HG02759 (cell line): ENCODE measurements around the gene ZNF784.

Source experiments
- ATAC-seq: cut with Tn5 transposase; IDR thresholded peaks from one replicate; pipeline ENCODE4 v1.9.1; 2021; ENCODE audit warnings: mild to moderate bottlenecking, moderate library complexity; ENCODE audit not compliant: unreplicated experiment

ZNF784 gene

DNA sequence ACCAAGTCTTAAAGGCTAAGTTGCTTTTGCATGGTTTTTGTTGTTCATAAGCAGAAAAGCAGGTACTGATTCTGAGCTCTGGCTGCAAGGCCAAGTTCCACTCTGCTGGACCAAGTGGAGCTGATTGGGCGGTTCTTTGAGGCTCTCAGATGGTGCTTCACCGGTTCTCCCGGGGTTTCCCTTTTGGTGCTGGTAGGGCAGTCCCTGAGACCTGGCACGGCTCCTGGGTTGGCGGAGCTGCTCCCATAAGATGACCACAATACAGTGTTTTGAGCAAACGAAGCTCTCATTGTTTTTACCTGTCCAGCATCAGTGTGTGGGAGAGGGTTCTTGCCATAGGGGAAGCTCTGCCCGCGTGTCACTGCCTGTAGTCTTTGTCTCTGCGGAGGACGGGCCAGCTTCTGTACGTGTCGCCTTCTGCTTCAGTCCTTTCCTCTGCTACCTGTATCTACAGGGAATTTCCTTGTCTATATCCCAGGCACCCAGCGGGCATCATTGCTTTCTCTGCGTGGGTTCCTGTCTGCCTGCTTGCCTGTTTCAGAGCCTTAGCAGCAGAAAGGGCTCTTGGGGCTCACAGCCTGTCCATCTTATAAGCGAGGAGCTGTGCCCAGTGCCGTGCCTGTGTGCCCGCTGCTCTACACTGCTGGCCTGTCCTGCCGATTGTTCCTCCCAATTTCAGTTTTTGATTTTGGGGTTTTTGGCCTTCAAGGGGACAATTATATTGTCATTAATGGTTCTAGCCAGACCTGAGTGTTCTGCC is 32.8 kb upstream of the ZNF784 start:
- no peak for ATAC-seq

DNA sequence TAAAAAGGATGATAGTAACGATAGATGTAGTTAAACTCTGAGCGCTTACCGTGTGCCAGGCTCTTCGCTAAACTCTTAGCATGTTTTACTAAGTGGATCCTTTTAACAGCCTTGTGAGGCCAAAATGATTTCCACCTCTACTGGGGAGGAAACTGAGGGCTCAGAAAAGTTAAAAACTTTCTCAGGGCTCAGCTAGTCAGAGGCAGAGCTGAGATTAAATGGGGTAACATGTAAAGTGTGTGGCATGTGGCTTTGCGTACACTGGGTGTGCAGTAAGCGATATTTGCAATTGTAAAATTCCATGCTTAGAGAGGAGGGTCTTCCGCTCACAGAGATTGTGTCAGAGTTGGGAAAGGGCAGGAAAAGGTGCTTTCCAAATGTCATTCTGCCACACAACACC is 32.2 kb upstream of the ZNF784 start:
- no peak for ATAC-seq

DNA sequence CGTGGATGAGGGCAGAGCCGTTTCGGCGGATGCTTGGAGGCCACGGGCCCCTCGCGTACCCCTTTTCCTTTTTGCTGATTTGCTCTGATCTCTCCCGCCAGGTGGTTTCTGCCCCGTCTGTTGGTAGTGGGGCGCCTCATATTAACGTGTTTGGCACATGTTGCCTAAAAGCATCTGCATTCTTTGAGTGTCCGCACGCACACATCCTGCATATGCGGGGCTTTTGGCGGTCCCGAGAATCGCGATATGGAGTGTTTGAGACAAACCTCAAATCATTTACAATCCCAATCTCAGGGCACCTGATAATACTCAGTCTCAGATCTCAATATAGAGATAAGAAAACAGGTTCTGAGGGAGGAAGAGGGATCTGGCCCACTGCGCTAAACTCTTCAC is 31.3 kb upstream of the ZNF784 start:
- ATAC-seq, result no peak

GRCh38 chr19:55654868-55655647 is 30.7 kb upstream of the ZNF784 start, which contains the start of gene U2AF2:
Gene U2AF2 (plus strand): TSS chr19:55655035. CDS start chr19:55655105, 70 bp downstream.
- peak; percentile 43 for ATAC-seq

DNA sequence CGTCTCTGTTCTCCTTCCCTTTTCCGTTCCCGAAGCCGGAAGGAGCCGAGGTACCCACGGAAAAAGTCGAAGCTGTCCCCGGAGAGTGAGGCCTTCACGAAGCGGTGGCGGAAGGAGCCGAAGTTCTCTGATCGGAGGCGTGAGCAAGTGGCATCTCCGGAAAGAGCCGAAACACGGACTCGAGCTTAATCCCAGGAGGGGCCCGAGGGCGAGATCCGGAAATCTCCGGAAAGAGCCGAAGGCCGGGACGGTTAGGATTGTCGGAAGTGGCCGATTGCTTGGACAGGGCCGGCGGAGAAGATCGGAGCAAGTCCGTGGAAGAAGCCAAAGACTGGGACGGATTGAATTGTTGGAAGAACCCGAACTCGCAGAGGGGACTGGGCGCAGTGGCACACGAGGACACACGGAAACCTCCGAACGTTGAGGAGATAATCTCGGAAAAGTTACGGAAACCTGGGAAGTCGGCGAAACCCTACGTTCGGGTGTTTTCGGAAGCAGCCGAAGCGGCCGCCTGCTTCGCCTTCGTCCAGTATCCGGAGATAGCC is 30.0 kb upstream of the ZNF784 start:
- ATAC-seq, result peak; percentile 56

- ATAC-seq, result peak; percentile 51
Measured at GRCh38 chr19:55653651-55654322, 29.4 kb upstream of the ZNF784 start.

GRCh38 chr19:55652311-55653128 is 28.2 kb upstream of the ZNF784 start:
- no peak for ATAC-seq

- no peak for ATAC-seq
Measured at GRCh38 chr19:55651236-55651635, 26.9 kb upstream of the ZNF784 start.

DNA sequence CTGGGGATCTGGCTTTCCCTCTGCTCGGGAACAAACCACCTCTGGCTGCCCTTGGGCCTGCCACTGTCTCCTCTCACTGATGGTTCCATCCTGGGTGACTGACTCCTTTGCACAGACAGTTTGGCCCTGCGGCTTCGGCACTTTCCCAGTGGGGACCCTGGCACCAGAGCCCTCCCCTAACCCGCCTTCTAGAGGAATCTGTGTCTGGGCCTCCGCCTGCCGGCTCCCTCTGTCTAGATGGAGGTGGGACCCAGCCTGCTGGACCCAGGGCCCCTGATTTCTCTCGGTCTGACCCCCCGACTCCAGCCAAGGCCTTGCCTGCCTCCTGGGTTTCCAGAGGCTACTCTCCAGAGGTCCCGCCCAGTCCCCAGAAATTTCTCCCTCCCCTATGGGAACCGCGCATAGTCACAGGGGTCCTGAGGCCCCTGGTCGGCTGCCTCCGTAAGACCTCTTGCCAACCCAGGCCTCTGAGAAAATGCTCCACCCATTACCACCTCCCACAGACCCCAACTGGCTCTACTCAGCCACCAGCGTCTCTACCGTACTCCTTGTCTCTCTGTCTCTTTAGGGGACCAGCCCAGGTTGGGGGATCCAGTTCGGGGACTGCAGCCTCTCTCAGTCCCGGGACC is 26.4 kb upstream of the ZNF784 start:
- no peak for ATAC-seq

GRCh38 chr19:55650126-55650557 is 25.8 kb upstream of the ZNF784 start:
- no peak for ATAC-seq

GRCh38 chr19:55649268-55650125 is 25.1 kb upstream of the ZNF784 start:
- ATAC-seq, result no peak

DNA sequence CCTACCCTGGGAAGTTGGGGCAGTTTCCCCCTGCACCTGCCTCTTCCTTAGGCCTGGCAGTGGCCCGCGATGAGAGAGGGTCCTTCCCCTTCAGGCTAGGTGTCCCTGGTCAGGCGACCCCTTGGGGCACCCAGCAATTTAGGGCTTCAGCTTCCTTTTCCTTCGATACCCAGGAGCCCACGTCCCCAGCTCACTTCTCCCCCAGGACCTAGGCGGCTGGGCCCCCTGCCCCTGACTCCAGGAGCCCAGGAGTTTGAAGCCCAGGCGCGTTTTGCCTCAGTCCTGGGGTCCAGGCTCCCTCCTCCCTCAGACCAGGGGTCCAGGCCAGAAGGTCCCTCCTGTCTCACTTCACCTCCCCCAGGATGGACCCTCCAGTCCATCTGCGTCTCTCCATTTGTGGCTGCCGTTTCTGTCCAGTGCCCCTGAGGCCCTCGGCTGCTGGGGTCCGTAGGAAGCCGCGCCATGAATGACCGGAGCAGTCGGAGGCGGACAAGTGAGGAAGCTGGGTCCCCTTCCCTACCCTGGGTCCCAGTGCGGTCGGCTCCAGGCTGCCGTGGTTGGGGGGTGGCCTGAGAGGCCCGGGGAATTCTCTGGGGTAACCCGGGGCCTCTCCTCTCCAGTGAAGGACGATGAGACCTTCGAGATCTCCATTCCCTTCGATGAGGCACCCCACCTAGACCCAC is 24.4 kb upstream of the ZNF784 start:
- no peak for ATAC-seq

DNA sequence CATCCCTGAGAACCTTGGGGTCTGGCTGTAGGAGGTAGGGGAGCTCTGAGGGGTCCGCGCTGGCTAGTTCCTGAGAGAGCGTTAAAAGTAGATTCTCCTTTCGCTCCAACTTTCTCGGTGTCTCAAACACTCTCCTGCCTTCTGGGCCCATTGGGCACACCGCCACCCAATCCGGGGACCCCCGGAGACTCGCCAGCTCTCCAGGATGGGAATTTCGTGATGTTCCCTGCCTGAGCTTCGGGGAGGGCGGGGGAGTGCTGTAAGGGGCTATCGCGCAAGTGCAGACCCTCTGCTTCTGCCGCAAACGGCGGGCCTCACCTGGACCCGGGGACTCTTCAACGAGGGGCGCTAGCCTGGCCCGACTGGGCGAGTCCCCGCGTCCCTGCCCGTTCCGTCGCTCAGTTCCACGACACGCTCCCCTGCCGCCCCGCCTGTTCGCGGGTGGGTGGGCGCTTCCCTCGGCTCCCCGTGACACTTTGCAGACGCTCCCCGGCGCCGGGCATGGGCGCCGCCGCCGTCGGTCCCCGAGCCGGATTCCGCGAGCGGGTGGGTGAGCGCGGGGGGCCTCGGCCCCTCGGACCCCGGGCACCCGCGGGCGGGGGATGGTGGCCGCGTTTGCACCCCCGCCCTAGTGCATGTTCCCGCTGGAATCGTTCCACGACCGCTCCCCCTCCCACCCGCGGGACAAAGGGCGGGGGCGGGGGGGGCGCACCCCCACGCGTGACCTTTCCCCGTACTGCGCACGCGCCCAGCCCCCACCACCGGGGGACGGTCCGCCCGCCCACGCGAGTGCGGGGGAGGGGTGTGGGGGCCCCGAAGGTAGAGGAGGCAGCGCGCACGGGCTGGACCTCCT is 23.6 kb upstream of the ZNF784 start, which contains the start of gene CCDC106:
TSS of gene CCDC106 (plus strand) at position 481 of the 853 bp plus-strand sequence. CDS start 835 bp downstream, outside the sequence.
- ATAC-seq, result peak; percentile 40

DNA sequence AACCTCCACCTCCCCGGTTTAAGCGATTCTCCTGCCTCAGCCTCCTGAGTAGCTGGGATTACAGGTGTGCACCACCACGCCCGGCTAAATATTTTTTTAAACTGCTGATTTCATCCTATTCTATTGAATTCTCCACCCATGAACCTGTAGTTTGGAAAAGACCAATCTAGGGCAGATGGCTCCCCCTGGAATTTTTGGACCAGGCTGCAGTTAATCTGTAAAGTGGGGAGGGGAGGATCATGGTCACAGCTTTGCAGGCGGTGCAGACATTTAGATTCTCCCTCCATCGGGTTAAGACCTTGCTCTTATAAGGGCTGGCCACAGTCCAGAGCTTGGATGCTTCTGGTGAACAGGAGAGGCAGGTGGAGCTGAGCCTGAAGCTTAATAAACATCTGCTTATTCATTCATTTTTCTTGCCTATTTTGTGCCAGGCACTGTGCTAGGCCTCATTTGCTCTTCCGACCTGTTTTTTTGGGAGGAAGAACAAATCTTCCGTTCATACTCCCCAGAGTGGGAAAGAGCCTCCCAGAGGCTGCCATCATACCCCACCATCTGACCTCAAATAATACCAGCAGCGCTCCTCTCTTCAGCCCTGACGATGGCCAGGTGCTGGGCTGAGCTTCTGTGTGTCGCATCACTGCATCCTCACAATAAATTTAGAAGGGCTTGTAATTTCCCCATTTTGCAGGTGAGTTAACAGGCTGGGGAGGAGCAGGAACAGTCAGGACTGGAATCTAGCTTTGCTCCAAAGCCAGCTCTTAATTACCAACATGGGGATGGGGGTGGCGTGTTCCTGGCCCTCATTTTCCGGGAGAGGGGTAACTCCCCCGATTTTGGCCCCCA is 22.7 kb upstream of the ZNF784 start:
- no peak for ATAC-seq

GRCh38 chr19:55645512-55645881 is 21.1 kb upstream of the ZNF784 start:
- no peak for ATAC-seq

DNA sequence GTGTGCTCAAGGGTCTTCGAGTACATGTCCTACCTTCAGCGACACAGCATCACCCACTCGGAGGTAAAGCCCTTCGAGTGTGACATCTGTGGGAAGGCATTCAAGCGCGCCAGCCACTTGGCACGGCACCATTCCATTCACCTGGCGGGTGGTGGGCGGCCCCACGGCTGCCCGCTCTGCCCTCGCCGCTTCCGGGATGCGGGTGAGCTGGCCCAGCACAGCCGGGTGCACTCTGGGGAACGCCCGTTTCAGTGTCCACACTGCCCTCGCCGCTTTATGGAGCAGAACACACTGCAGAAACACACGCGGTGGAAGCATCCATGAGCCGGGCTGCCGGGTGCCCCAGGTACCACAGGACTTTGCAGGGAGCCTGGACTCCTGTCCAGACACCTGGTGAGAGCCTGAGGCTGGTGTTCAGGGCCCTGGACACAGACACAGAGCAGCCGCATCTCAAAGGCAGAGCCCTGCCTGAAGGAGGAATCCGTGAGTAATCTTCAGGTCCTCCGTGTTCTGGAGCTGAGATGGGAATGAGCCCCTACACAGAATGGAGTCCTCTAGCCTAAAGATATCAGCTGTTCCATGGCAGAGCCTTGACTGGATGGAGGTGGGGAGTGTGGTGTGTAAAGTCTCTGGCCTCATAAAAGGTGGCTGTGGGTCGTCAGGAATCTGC is 20.6 kb upstream of the ZNF784 start:
- no peak for ATAC-seq
